GM21737 (cell line): ENCODE results near the gene STX18.

Experiments used
- ATAC-seq: cut with Tn5 transposase; IDR thresholded peaks from one replicate; pipeline ENCODE4 v1.9.1; 2021; ENCODE audit warnings: mild to moderate bottlenecking, moderate library complexity; ENCODE audit not compliant: unreplicated experiment

The STX18 gene

DNA sequence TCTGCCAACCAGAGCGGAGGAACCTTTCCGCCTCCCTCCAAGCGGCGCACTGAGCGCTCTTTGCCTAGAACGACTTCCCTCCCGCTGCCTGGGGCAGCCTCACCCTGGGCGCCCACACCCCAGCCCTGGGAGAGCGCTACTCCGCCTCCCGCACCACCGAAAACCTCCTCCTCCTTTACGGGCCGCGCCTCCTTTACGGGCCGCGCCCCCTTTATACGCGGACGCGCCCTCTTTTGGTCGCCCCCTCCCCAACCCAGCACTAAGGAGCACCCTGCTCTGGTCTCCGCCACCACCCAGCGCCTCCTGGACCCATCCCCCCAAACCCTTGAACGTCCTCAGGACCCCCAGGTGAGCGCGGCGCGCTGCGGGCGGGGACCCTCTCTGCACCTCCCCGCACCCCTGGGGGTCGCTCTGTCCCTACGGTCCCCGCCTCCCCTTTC is 155.5 kb downstream of the STX18 start:
- no peak for ATAC-seq

DNA sequence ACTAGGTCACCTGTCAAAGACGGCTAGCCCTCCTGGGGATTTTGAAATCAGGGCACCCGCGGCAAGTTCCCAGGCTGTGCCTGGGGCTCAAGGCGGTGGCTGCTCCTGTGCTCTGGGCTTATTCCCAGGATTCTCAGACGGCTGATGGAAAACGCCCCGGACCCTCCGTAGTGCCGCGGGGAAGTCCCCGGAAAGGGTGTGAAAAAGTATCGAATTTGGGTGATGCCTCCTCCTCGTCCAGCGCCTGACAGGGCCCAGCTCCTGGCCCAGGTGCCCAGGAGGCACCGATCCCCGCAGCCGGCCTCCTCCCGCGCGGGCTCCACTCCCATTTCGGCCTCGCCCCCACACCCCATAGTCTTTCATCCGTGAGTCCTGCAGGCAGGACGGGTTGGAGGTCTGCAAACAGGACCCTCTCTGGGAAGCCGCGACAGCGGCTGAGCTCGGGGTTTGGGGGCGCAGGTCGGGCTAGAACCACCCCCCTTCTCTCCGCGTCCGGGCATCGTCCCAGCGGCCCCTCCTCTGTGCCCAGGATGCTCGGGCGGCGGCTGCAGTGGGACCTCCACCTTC is 156.0 kb downstream of the STX18 start:
- no peak for ATAC-seq

DNA sequence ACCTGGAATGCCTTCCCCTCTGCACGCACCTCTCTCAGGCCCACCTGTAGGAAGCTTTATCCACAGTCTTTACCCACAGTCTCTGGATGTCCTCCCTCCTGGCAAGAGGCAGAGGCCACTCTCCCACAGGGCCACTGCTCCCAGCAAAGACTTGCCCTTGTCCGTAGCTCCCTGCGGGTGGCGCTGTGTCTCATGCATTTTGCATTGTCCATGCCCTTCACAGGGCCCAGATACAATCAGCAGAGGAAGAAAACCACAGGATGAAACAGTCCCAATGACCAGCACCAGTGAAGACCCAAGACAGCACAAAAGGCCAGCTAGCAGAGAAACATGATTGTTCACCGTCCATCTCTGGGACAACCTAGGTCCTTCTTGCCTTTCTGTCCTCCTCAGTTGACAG is 157.0 kb downstream of the STX18 start:
- ATAC-seq, result no peak

GRCh38 chr4:4383085-4383484 is 158.8 kb downstream of the STX18 start:
- ATAC-seq, result no peak

GRCh38 chr4:4379540-4380087 is 162.2 kb downstream of the STX18 start:
- no peak for ATAC-seq

GRCh38 chr4:4377732-4378460 is 164.0 kb downstream of the STX18 start:
- ATAC-seq, result no peak

- no peak for ATAC-seq
Observed at GRCh38 chr4:4377191-4377590, 164.7 kb downstream of the STX18 start.

DNA sequence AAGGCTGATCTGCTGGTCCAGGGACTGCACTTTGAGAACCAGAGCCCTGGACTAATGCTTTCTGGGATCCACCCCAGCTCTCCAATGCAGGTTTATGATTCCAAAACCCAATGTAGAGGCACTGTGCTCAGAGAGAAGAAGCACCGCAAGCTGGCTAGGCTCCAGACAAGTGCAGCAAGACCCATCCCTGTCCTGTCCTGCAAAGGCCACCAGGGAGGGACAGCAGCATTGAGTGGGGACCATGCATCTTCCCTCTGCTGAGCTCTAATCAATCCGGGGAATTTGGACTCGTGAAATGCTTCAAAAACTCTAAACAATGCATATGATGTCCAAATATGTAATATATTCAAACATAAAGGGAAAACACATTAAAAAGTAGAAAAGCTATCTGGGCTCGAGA is 165.8 kb downstream of the STX18 start:
- ATAC-seq, result no peak

DNA sequence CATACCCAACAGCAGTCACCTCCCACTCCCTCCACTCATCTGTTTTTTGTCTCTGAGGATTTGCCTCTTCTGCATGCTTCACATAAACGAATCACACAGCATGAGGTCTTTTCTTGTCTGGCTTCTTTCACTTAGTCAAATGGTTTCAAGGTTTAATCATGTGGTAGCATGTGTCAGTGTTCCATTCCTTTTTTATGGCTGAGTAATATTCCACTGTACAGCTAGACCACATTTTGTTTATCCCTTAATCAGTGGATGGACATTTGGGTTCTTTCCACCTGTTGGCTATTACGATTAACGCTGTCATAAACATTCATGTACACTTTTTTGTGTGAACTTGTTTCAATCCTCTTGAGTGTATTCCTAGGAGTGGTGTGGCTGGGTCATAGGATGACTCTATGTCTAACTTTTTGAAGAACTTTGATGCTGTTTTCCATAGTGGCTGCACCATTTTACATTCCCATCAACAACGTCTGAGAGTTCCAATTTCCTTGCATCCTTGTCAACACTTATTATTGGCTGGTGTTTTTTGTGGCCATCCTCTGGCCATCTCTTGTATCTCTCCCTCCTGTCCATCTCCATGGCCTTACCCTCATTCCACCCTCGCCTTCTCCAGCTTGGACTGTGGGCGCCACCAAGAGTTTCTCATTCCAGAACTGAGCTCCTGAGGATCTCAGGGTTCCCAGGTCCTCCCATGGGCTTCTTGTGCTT is 167.3 kb downstream of the STX18 start:
- no peak for ATAC-seq
